Astrocyte of the cerebellum (primary cell): ENCODE data around the gene EIF4EBP2.
A peak's percentile ranks its signal among the peaks of the same experiment; 100 is the strongest.

ENCODE experiments used
- DNase-seq: peaks from one replicate; pipeline ENCODE4 v3.0.0-alpha.2; 2011; ENCODE audit warnings: low read depth
- H3K4me3 ChIP-seq: 2 replicates; pipeline ENCODE4 v1.5.1; 2011; ENCODE audit warnings: mild to moderate bottlenecking, low read depth, low read length, moderate library complexity
- CTCF ChIP-seq: IDR thresholded peaks from 2 replicates; pipeline ENCODE4 v1.5.1; 2012; ENCODE audit warnings: low read length, low read depth, moderate library complexity, mild to moderate bottlenecking; ENCODE audit errors: missing control alignments
- in situ Hi-C: cut with HindIII; loops from 2 replicates; pipeline ENCODE4 v1.10.0; 2017; ENCODE audit warnings: low sequenced_read_pairs

EIF4EBP2 gene

DNA sequence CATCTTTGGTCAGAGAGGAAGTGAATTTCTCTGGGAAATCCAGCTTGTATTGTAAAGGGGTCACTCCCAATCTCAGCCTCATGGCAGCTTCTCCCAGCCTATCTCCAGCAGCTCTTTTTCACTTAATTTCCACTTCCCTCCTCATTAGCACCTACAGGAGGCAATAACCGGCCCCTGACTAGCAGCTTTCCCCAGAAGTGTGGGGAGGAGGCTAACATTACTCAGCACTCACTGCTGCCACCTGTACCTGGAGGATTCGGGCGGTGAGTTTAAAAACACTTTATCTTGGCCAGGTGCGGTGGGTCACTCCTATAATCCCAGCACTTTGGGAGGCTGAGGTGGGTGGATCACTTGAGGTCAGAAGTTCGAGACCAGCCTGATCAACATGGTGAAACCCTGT, 33.8 kb downstream of the EIF4EBP2 start:
- in situ Hi-C loops: no loop called here
- TF ChIP-seq CTCF: no peak
- no peak for DNase-seq
- no peak overlapping the region for H3K4me3 ChIP-seq

GRCh38 chr10:70440296-70441160, 36.6 kb downstream of the EIF4EBP2 start:
- TF ChIP-seq CTCF: no peak
- H3K4me3 ChIP-seq: peak overlapping the region; percentile 14
- in situ Hi-C loops: no loop called here
- no peak for DNase-seq

GRCh38 chr10:70441161-70441894, 37.4 kb downstream of the EIF4EBP2 start, which contains the start of gene NODAL:
Gene NODAL (minus strand): TSS chr10:70441681. CDS start chr10:70441667, 14 bp downstream.
- peak within 1 kb of the TSS; percentile 14 for H3K4me3 ChIP-seq
- no peak for DNase-seq
- in situ Hi-C loops: no loop called here
- no peak for TF ChIP-seq CTCF

- in situ Hi-C loops: no loop called here
Observed at GRCh38 chr10:70441895-70442309, 38.0 kb downstream of the EIF4EBP2 start.

GRCh38 chr10:70442332-70442988, 38.5 kb downstream of the EIF4EBP2 start:
- TF ChIP-seq CTCF: no peak
- no peak for DNase-seq
- in situ Hi-C loops: no loop called here
- no peak overlapping the region for H3K4me3 ChIP-seq

More at GRCh38 chr10:70441895-70442309, 38.0 kb downstream of the EIF4EBP2 start:
- H3K4me3 ChIP-seq: no peak overlapping the region
- TF ChIP-seq CTCF: no peak
- no peak for DNase-seq

- in situ Hi-C loops: no loop called here
- H3K4me3 ChIP-seq: no peak overlapping the region
- no peak for TF ChIP-seq CTCF
Observed at GRCh38 chr10:70444744-70445143, 40.8 kb downstream of the EIF4EBP2 start.

More at GRCh38 chr10:70444744-70445143, 40.8 kb downstream of the EIF4EBP2 start:
- DNase-seq: no peak
